HepG2 (cell line): ENCODE data around the gene EDC3.

Experiments used
- EP300 ChIP-seq, 3 experiments: sonication (generic) in 1 of 3; formaldehyde crosslinking in 1 of 3; IDR thresholded peaks; 2 replicates each; pipeline versions ENCODE4 v1.5.1 to v1.6.1; 2011 to 2020; ENCODE audit warnings: low read depth in 2 of 3, low read length in 2 of 3, borderline replicate concordance in 1 of 3, improper control_type of control experiment in 1 of 3, mild to moderate bottlenecking in 1 of 3, missing genetic modification reagents in 1 of 3, moderate library complexity in 1 of 3
- FOXM1 ChIP-seq: sonication (generic); formaldehyde crosslinking; IDR thresholded peaks from 2 replicates; pipeline ENCODE4 v1.5.0; 2020; ENCODE audit warnings: missing genetic modification reagents
- GABPA ChIP-seq, 2 experiments: IDR thresholded peaks; 2 replicates each; pipeline ENCODE4 v1.6.1; 2011 to 2016; ENCODE audit warnings: low read depth in 2 of 2, low read length in 1 of 2, missing biosample characterization in 1 of 2, missing genetic modification characterization in 1 of 2
- MAZ ChIP-seq, 2 experiments: sonication (generic) in 1 of 2; formaldehyde crosslinking in 1 of 2; IDR thresholded peaks; 2 replicates each; pipeline versions ENCODE4 v1.5.0 to v1.6.1; 2012 to 2020; ENCODE audit warnings: low read depth in 2 of 2, mild to moderate bottlenecking in 2 of 2, borderline replicate concordance in 1 of 2, improper control_type of control experiment in 1 of 2, low read length in 1 of 2, missing genetic modification reagents in 1 of 2, moderate library complexity in 1 of 2
- NR2F6 ChIP-seq, 2 experiments: IDR thresholded peaks; 2 replicates each; pipeline ENCODE4 v1.6.1; 2016; ENCODE audit warnings: antibody characterized with exemption in 1 of 2, mild to moderate bottlenecking in 1 of 2
- REST ChIP-seq, 2 experiments: IDR thresholded peaks; 2 replicates each; pipeline ENCODE4 v1.6.1; 2011 to 2012; ENCODE audit warnings: low read length in 2 of 2, borderline replicate concordance in 1 of 2, low read depth in 1 of 2, mild to moderate bottlenecking in 1 of 2, moderate library complexity in 1 of 2
- SAFB2 ChIP-seq: sonication (generic); formaldehyde crosslinking; IDR thresholded peaks from 2 replicates; pipeline ENCODE4 v1.5.1; 2020; ENCODE audit warnings: missing genetic modification reagents, low read depth, mild to moderate bottlenecking, borderline replicate concordance
- SOX5 ChIP-seq: IDR thresholded peaks from 2 replicates; pipeline ENCODE4 v1.6.1; 2016; ENCODE audit warnings: borderline replicate concordance
- ZNF232 ChIP-seq: sonication (generic); formaldehyde crosslinking; IDR thresholded peaks from 2 replicates; pipeline ENCODE4 v1.4.0; 2020; ENCODE audit warnings: missing genetic modification reagents, borderline replicate concordance
- ZNF678 ChIP-seq: sonication (generic); formaldehyde crosslinking; IDR thresholded peaks from 2 replicates; pipeline ENCODE4 v1.4.0; 2020; ENCODE audit warnings: mild to moderate bottlenecking, missing genetic modification reagents

GRCh38 chr15:74593122-74593521 lies 102.7 kb downstream of the EDC3 start:
- TF ChIP-seq EP300 (IDR thresholded peaks at IDR 0.05; ENCODE audit: low read depth in 2 of 2, low read length in 2 of 2) (no peak), EP300 (CRISPR knock-in tag; IDR thresholded peaks at IDR 0.05; ENCODE audit: borderline replicate concordance) (no peak), GABPA (IDR thresholded peaks at IDR 0.05; ENCODE audit: low read depth, low read length) (no peak), GABPA (CRISPR knock-in tag; IDR thresholded peaks at IDR 0.05; ENCODE audit: low read depth) (no peak), REST (IDR thresholded peaks at IDR 0.05; ENCODE audit: borderline replicate concordance in 1 of 2, low read depth in 1 of 2, low read length in 2 of 2) (no peak), SAFB2 (CRISPR knock-in tag) (no peak), ZNF678 (no peak), NR2F6 (IDR thresholded peaks at IDR 0.05) (no peak), NR2F6 (CRISPR knock-in tag; IDR thresholded peaks at IDR 0.05) (no peak), FOXM1 (no peak), SOX5 (CRISPR knock-in tag) (no peak), MAZ (IDR thresholded peaks at IDR 0.05; ENCODE audit: borderline replicate concordance, low read depth, low read length) (no peak), MAZ (CRISPR knock-in tag; IDR thresholded peaks at IDR 0.05; ENCODE audit: low read depth) (no peak), ZNF232 (CRISPR knock-in tag) (no peak)
